NCI-H460 (cell line): Measurements from ENCODE around the gene LYAR. TPM values are rescaled to one million over a fixed set of nuclear protein-coding genes. Genes with fewer than 3 reads are reported as not detected.

ENCODE experiments used
- DNase-seq: peaks from one replicate; pipeline ENCODE4 v3.0.0-alpha.2; 2016; ENCODE audit warnings: low read depth; ENCODE audit errors: extremely low read depth
- total RNA-seq: library from RNA; depleted of rRNA; stranded (reverse); fragments of >200 nt; shearing (Covaris generic); gene quantifications from 2 replicates; pipeline ENCODE4 v1.2.3, GENCODE V29; 2014; rRNA removed

The LYAR gene
- total RNA-seq, 1 experiment from 2014 or later: 34.2 TPM

DNA sequence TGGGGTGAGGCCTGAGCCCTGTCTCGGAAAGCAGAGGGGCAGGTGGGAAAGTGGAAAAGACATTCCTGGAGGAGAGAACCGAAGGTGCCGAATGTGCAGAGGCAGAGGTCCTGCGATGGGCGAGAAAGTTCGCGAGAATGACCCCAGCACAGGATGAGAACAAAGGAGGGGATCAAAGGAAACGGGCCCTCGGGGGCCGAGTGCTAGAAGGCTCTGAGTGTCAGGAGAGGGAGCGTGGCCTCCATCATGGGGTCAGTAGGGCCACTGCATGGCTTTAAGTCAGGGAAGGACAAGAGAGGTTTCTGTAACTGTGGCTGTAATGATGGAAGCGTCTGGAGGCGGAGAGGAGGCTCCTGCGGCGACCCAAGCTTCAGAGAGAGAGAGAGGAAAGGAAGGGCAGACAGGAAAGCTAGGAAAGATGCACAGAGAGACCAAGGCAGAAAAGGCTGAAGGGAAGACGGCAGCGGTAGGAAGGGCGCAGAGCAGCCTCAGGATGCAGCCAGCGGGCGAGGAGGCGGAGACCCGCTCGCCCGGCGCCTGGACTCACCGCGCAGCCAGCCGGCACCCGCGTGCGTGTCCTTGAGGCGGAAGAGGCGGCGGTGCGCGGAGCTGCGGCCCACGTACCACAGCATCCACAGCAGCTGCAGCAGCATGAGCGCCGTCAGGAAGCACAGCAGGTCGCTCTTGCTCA, 63.9 kb downstream of the LYAR start:
- no peak for DNase-seq

Other genes starting within 250 kb of the LYAR start
- not detected in 2 replicates for gene OTOP1, start 63.2 kb downstream of the LYAR start, total RNA-seq
- gene TMEM128, start 41.9 kb downstream of the LYAR start, total RNA-seq: 12.5 and 12.8 TPM in 2 replicates
- gene ZBTB49, start 97 bp upstream of the LYAR start, total RNA-seq: 1.3 and 2.8 TPM in 2 replicates
- gene NSG1, start 96.9 kb upstream of the LYAR start, total RNA-seq: 0.20 TPM in 1 of 2 replicates, not detected in the other